ENCODE measurements around the gene FCN1.

FCN1 gene

GRCh38 chr9:134889386-134890154 lies 28.1 kb downstream of the FCN1 start:
- no peak for TF ChIP-seq CTCF (IDR thresholded peaks at IDR 0.05; ENCODE audit: control extremely low read depth, extremely low read depth, low read depth, missing control alignments)
- ChIA-PET POLR2A (no interaction called here), CTCF (interaction anchor here (2.5 kb wide), 2 partner anchors 9 to 15 kb away, joined by 7 to 8 read pairs; no protein-coding TSS in a partner anchor)
- no peak for DNase-seq (ENCODE audit: extremely low spot score)

- DNase-seq (ENCODE audit: extremely low spot score) = no peak
- POLR2A ChIA-PET = no interaction called here
- CTCF ChIA-PET = interaction anchor here (2.5 kb wide), 2 partner anchors 10 to 14 kb away, joined by 7 to 8 read pairs; no protein-coding TSS in a partner anchor
- TF ChIP-seq CTCF (IDR thresholded peaks at IDR 0.05; ENCODE audit: control extremely low read depth, extremely low read depth, low read depth, missing control alignments) = no peak
These were observed 29.0 kb downstream of the FCN1 start for GRCh38 chr9:134888603-134889190.

- CTCF ChIA-PET = interaction anchor here (1.3 to 2.5 kb wide), 3 partner anchors 11 to 198 kb away, joined by 3 to 8 read pairs (median 7); no protein-coding TSS in a partner anchor
- TF ChIP-seq CTCF (IDR thresholded peaks at IDR 0.05; ENCODE audit: control extremely low read depth, extremely low read depth, low read depth, missing control alignments) = no peak
- POLR2A ChIA-PET = no interaction called here
- DNase-seq (ENCODE audit: extremely low spot score) = no peak
These were observed 29.8 kb downstream of the FCN1 start for GRCh38 chr9:134887686-134888602.

- CTCF ChIA-PET = interaction anchor here (1.3 to 2.5 kb wide), 3 partner anchors 12 to 198 kb away, joined by 3 to 8 read pairs (median 7); no protein-coding TSS in a partner anchor
- DNase-seq (ENCODE audit: extremely low spot score) = no peak
- POLR2A ChIA-PET = no interaction called here
- TF ChIP-seq CTCF (IDR thresholded peaks at IDR 0.05; ENCODE audit: control extremely low read depth, extremely low read depth, low read depth, missing control alignments) = no peak
These were observed 30.5 kb downstream of the FCN1 start for GRCh38 chr9:134887219-134887618.

GRCh38 chr9:134886413-134886913 lies 31.2 kb downstream of the FCN1 start:
- TF ChIP-seq CTCF (IDR thresholded peaks at IDR 0.05; ENCODE audit: control extremely low read depth, extremely low read depth, low read depth, missing control alignments) = no peak
- ChIA-PET CTCF (interaction anchor here (2.5 kb wide), 1 partner anchor 12 kb away, joined by 7 read pairs; no protein-coding TSS in a partner anchor), POLR2A (no interaction called here)
- DNase-seq (ENCODE audit: extremely low spot score) = no peak
